H54 (cell line): ENCODE data around the gene MSN.

ENCODE experiments used
- DNase-seq: peaks from one replicate; pipeline ENCODE4 v3.0.0; 2011; ENCODE audit warnings: low spot score, mixed read lengths; ENCODE audit not compliant: insufficient read length
- FAIRE-seq: peaks from 3 replicates; lab custom pipeline; 2011; peaks lifted over from hg19 to GRCh38; lab: Jason Lieb, UNC
- POLR2A ChIP-seq: IDR thresholded peaks from 2 replicates; pipeline ENCODE4 v1.6.1; 2011; ENCODE audit warnings: low read depth, mild to moderate bottlenecking, low read length

MSN gene

GRCh38 chrX:65657659-65658058 is 9.8 kb upstream of the MSN start:
- TF ChIP-seq POLR2A: no peak
- no peak for FAIRE-seq
- DNase-seq: no peak

GRCh38 chrX:65658229-65658628 is 9.2 kb upstream of the MSN start:
- no peak for TF ChIP-seq POLR2A
- no peak for FAIRE-seq
- no peak for DNase-seq

GRCh38 chrX:65667157-65667502 is 324 bp upstream of the MSN start:
- no peak for TF ChIP-seq POLR2A

GRCh38 chrX:65668377-65669310 is 1.2 kb downstream of the MSN start:
- DNase-seq (peak; percentile 26), FAIRE-seq (peak; percentile 6)
- 0 out of 2 replicates have a peak, but pooled peaks have one; percentile 18 for TF ChIP-seq POLR2A

More at GRCh38 chrX:65667157-65667502, 324 bp upstream of the MSN start:
- DNase-seq (no peak), FAIRE-seq (no peak)

GRCh38 chrX:65671286-65671685 is 3.8 kb downstream of the MSN start:
- no peak for TF ChIP-seq POLR2A
- no peak for FAIRE-seq
- no peak for DNase-seq

- FAIRE-seq: no peak
- no peak for TF ChIP-seq POLR2A
- DNase-seq: no peak
These were observed 4.5 kb downstream of the MSN start for GRCh38 chrX:65671966-65672365.

- no peak for DNase-seq
- FAIRE-seq: no peak
- TF ChIP-seq POLR2A: no peak
These were observed 6.4 kb downstream of the MSN start for GRCh38 chrX:65673857-65674203.

- FAIRE-seq: no peak
- TF ChIP-seq POLR2A: no peak
- DNase-seq: no peak
These were observed 6.9 kb downstream of the MSN start for GRCh38 chrX:65674204-65674893.

GRCh38 chrX:65677954-65678469 is 10.6 kb downstream of the MSN start:
- FAIRE-seq (peak; percentile 82), DNase-seq (peak; percentile 26)
- TF ChIP-seq POLR2A: no peak

- no peak for TF ChIP-seq POLR2A
- DNase-seq: no peak
- peak; percentile 86 for FAIRE-seq
These were observed 11.7 kb downstream of the MSN start for GRCh38 chrX:65679071-65679540.

- FAIRE-seq: no peak
- no peak for DNase-seq
- TF ChIP-seq POLR2A: no peak
These were observed 14.4 kb downstream of the MSN start for GRCh38 chrX:65681810-65682209.

- TF ChIP-seq POLR2A: no peak
- DNase-seq: no peak
- FAIRE-seq: no peak
These were observed 17.7 kb downstream of the MSN start for GRCh38 chrX:65685112-65685511.

- no peak for DNase-seq
- FAIRE-seq: no peak
- no peak for TF ChIP-seq POLR2A
These were observed 18.8 kb downstream of the MSN start for GRCh38 chrX:65686236-65686635.

- FAIRE-seq (no peak), DNase-seq (no peak)
- no peak for TF ChIP-seq POLR2A
These were observed 19.9 kb downstream of the MSN start for GRCh38 chrX:65687367-65687766.
